Pancreas (tissue), 10 donors: Measurements from ENCODE around the gene GET4. TPM values are rescaled to one million over a fixed set of nuclear protein-coding genes. Genes with fewer than 3 reads are reported as not detected.

ENCODE experiments used
- ATAC-seq, 4 donors: fragments of 200-7000 bp; cut with Tn5 transposase; one replicate each; pipeline versions ENCODE4 v1.8.0 to v1.9.1; 2020; ENCODE audit warnings: mild to moderate bottlenecking in 4 of 4, moderate library complexity in 4 of 4
- DNase-seq, 6 donors: peaks; one replicate each; pipeline ENCODE4 v3.0.0-alpha.2; 2020
- FAIRE-seq: peaks from 2 replicates; lab custom pipeline; 2012; peaks lifted over from hg19 to GRCh38; lab: Jason Lieb, UNC
- H3K27ac ChIP-seq, 4 donors: fragments of 200-600 bp; sonication (generic); 1 replicate in 3 of 4; 2 replicates in 1 of 4; pipeline versions ENCODE4 v1.5.0 to v1.8.0; 2020
- H3K27me3 ChIP-seq, 4 donors: fragments of 200-600 bp; one replicate each; pipeline ENCODE4 v1.8.0; 2021
- H3K36me3 ChIP-seq, 3 donors: fragments of 200-600 bp; sonication (generic) in 1 of 3; one replicate each; pipeline versions ENCODE4 v1.5.0 to v1.8.0; 2020 to 2021
- H3K4me1 ChIP-seq, 3 donors: fragments of 200-600 bp; one replicate each; pipeline ENCODE4 v1.8.0; 2021
- H3K4me3 ChIP-seq, 4 donors: fragments of 200-600 bp; sonication (generic) in 2 of 4; one replicate each; pipeline versions ENCODE4 v1.5.0 to v1.8.0; 2020 to 2021
- H3K9me3 ChIP-seq, 4 donors: fragments of 200-600 bp; one replicate each; pipeline ENCODE4 v1.8.0; 2021
- CTCF ChIP-seq, 4 donors: fragments of 200-600 bp; sonication (generic) in 3 of 4; IDR thresholded peaks; one replicate each; pipeline versions ENCODE4 v1.5.0 to v1.8.0; 2021; ENCODE audit warnings: antibody characterized with exemption in 4 of 4
- WGBS, 2 donors: extraction: QIAGEN DNeasy Blood & Tissue Kit; methylation state at CpG; one replicate each; pipeline ENCODE4 v1.1.7; 2013; 5-methylcytosine and 5-hydroxymethylcytosine counted together
- intact Hi-C, 3 donors: fragments of 100-400 bp; cut with DNase I; formaldehyde crosslinking; loops; one replicate each; pipeline versions ENCODE4 v1.11.1 to v1.14.2; 2022
- polyA plus RNA-seq, 2 donors: library from polyadenylated mRNA; stranded (reverse); fragments of 200-250 nt; gene quantifications; one replicate each; pipeline ENCODE4 v1.2.3, GENCODE V29; 2013
- total RNA-seq, 6 donors: library from RNA; stranded (reverse); fragmentation: NEBNext Ultra II Directional in 4 of 6; extraction: Animal tissue kit (Norgen Biotek cat#: 25700) in 4 of 6; gene quantifications; one replicate each; pipeline versions ENCODE4 v1.2.1 to v1.2.4, GENCODE V29; 2021 to 2023
- donor health status: healthy with polysubstance abuse.
- donor health status: DM: no; HTN: no; CAD: no; lungs with moderate emphysema.
- donor health status: DM: no; HTN: no; CAD: no.
- donor health status: control.
- donor health status: control.
- donor health status: Bipolar disorder and iron deficiency.
- donor health status: DM: yes; HTN: yes; CAD: no.
- donor health status: DM: no; HTN: no; CAD: no.
- donor health status: DM: no; HTN: no; CAD: no.
- donor health status: DM: yes; HTN: yes; CAD: no.

Gene GET4
- total and polyA plus RNA-seq, 8 donors, result 13.1 to 94.5 (median 21.4) TPM

GRCh38 chr7:879706-880105, 3.4 kb downstream of the GET4 start:
- ATAC-seq (no peak), FAIRE-seq (no peak), DNase-seq (peak in 4 of 6 donors; percentile 9 to 39 (median 15))
- no peaks in the 10 kb centered on the region for H3K27me3 ChIP-seq
- H3K4me3 ChIP-seq, result no peak overlapping the region
- no peaks in the 10 kb centered on the region for H3K9me3 ChIP-seq
- 62 to 64% methylated on average over 14 of the region's 14 CpGs for WGBS, 2 donors
- H3K36me3 ChIP-seq, result no peaks in the 10 kb centered on the region
- no peak for TF ChIP-seq CTCF (IDR thresholded peaks at IDR 0.05)
- intact Hi-C loops, result no loop called here
- no peak overlapping the region for H3K27ac ChIP-seq
- peaks cover 35 to 47% (median 42%) of the 10 kb centered on the region in 3 donors for H3K4me1 ChIP-seq

GRCh38 chr7:880450-880849, 4.1 kb downstream of the GET4 start:
- no peaks in the 10 kb centered on the region for H3K27me3 ChIP-seq
- no peaks in the 10 kb centered on the region for H3K9me3 ChIP-seq
- H3K4me3 ChIP-seq, result no peak overlapping the region
- FAIRE-seq, result no peak
- DNase-seq, result peak in 4 of 6 donors; percentile 13 to 54 (median 36)
- intact Hi-C loops, result no loop called here
- H3K27ac ChIP-seq, result no peak overlapping the region
- no peaks in the 10 kb centered on the region for H3K36me3 ChIP-seq
- 77 to 82% methylated on average over 15 of the region's 15 CpGs for WGBS, 2 donors
- no peak for ATAC-seq
- H3K4me1 ChIP-seq, result peaks cover 37 to 54% (median 42%) of the 10 kb centered on the region in 3 donors
- no peak for TF ChIP-seq CTCF (IDR thresholded peaks at IDR 0.05)

GRCh38 chr7:881441-882234, 5.3 kb downstream of the GET4 start:
- intact Hi-C loops, result no loop called here

GRCh38 chr7:882336-883035, 6.1 kb downstream of the GET4 start:
- ATAC-seq (peak in 2 of 4 donors; percentile 3 to 5), FAIRE-seq (no peak), DNase-seq (peak in 3 of 6 donors; percentile 30 to 57 (median 55))
- 46 to 49% methylated on average over 37 of the region's 37 CpGs for WGBS, 2 donors
- no peaks in the 10 kb centered on the region for H3K27me3 ChIP-seq
- TF ChIP-seq CTCF (IDR thresholded peaks at IDR 0.05), result no peak
- no peak overlapping the region for H3K4me3 ChIP-seq
- H3K4me1 ChIP-seq, result peaks cover 39 to 53% (median 41%) of the 10 kb centered on the region in 3 donors
- intact Hi-C loops, result no loop called here
- no peaks in the 10 kb centered on the region for H3K9me3 ChIP-seq
- H3K27ac ChIP-seq, result peak overlapping the region in 1 of 4 donors; percentile 23
- H3K36me3 ChIP-seq, result peaks cover 0 to 10% (median 6%) of the 10 kb centered on the region in 3 donors

More at GRCh38 chr7:881441-882234, 5.3 kb downstream of the GET4 start:
- WGBS, 2 donors, result 72 to 73% methylated on average over 20 of the region's 20 CpGs
- peaks cover 0 to 2% (median 0%) of the 10 kb centered on the region in 3 donors for H3K36me3 ChIP-seq
- no peak overlapping the region for H3K4me3 ChIP-seq
- H3K4me1 ChIP-seq, result peaks cover 39 to 53% (median 41%) of the 10 kb centered on the region in 3 donors
- no peak overlapping the region for H3K27ac ChIP-seq
- ATAC-seq (no peak), FAIRE-seq (no peak), DNase-seq (peak in 2 of 6 donors; percentile 22 to 24)
- no peaks in the 10 kb centered on the region for H3K9me3 ChIP-seq
- TF ChIP-seq CTCF (IDR thresholded peaks at IDR 0.05), result no peak
- no peaks in the 10 kb centered on the region for H3K27me3 ChIP-seq
